ES-I3 (cell line): ENCODE results near the gene ANKRD2.

Source experiments
- H3K36me3 ChIP-seq: 2 replicates; pipeline ENCODE4 v1.6.1; 2013; ENCODE audit warnings: mild to moderate bottlenecking, low read length, control low read depth, moderate library complexity; ENCODE audit not compliant: insufficient read depth
- H3K4me1 ChIP-seq: 2 replicates; pipeline ENCODE4 v1.6.1; 2013; ENCODE audit warnings: mild to moderate bottlenecking, control low read depth, low read length; ENCODE audit not compliant: insufficient read depth
- H3K9ac ChIP-seq: 2 replicates; pipeline ENCODE4 v1.6.1; 2013; ENCODE audit warnings: low read depth, mild to moderate bottlenecking, low read length, moderate library complexity
- H3K9me3 ChIP-seq: 2 replicates; pipeline ENCODE4 v1.6.1; 2013; ENCODE audit warnings: mild to moderate bottlenecking, low read length, moderate library complexity; ENCODE audit not compliant: control insufficient read depth, insufficient read depth

ANKRD2 gene

DNA sequence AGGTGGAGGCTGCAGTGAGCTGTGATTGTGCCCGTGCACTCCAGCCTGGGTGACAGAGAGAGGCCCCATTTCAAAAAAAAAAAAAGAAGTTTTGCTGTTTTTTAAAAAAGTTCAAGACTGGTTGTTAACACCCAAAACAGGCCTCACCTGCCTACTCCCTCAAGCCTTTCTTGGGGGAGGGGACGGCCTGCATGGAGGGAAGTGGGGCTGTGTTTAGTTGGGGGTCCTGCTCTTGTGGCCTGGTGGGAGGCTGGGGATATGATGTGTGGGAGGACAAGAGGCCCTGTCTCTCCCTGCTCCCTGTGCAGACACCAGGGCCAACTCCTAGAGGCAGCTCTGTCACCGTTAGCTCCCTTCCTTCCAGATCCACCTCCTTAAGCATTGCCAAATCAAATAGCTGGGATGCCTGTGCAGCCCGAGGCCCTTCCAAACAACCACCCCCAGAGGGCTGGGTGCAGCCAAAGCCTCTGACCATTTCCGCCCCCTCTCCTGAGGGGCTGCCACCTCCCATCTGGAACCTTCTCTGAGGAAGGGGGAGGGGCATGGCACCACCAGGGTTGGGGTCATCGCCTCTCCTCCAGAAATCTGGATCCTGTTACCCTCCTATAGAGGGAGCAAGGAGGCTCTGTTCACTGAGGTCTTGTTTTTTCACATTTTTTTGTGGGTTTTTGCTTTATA is 32.9 kb upstream of the ANKRD2 start:
- H3K9ac ChIP-seq = no peak overlapping the region

DNA sequence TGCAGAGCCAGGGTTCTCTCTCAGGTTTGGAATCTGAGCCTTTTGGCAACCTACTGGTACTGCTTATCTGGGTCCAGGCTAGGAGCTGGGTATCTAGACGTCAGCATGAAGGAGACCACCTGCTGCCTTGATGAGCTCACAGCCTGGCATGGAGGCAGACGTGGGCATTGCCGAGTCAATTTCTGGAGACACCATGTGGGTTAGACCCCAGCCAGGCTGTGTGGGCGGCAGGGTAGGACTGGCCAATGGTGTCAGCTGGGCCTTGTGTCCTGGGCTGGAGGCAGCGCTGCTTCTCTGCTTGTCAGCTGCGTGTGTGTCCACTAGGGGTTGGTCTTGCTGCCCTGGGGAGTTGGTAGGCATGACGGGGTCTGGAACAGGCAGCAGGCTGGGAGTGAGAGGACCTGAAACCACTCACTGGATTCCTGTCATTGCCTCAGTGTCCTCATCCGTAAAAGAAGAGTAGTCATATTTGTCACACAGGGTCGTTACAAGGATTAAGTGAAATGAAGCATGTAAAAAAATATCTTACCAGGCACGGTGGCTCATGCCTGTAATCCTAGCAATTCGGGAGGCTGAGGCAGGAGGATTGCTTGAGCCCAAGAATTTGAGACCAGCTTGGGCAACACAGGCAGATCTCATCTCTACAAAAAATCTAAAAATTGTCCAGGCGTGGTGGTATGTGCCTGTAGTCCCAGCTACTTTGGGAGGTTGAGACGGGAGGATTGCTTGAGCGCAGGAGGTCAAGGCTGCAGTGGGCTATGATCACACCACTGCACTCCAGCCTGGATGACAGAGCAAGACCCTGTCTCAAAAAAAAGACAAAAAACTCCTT is 31.7 kb upstream of the ANKRD2 start:
- H3K4me1 ChIP-seq = peaks cover 42% of the 10 kb centered on the region
- no peaks in the 10 kb centered on the region for H3K36me3 ChIP-seq
- H3K9me3 ChIP-seq = no peaks in the 10 kb centered on the region
- H3K9ac ChIP-seq = no peak overlapping the region

More for the DNA sequence above, 32.9 kb upstream of the ANKRD2 start:
- peaks cover 42% of the 10 kb centered on the region for H3K4me1 ChIP-seq
- H3K9me3 ChIP-seq = no peaks in the 10 kb centered on the region
- H3K36me3 ChIP-seq = no peaks in the 10 kb centered on the region

DNA sequence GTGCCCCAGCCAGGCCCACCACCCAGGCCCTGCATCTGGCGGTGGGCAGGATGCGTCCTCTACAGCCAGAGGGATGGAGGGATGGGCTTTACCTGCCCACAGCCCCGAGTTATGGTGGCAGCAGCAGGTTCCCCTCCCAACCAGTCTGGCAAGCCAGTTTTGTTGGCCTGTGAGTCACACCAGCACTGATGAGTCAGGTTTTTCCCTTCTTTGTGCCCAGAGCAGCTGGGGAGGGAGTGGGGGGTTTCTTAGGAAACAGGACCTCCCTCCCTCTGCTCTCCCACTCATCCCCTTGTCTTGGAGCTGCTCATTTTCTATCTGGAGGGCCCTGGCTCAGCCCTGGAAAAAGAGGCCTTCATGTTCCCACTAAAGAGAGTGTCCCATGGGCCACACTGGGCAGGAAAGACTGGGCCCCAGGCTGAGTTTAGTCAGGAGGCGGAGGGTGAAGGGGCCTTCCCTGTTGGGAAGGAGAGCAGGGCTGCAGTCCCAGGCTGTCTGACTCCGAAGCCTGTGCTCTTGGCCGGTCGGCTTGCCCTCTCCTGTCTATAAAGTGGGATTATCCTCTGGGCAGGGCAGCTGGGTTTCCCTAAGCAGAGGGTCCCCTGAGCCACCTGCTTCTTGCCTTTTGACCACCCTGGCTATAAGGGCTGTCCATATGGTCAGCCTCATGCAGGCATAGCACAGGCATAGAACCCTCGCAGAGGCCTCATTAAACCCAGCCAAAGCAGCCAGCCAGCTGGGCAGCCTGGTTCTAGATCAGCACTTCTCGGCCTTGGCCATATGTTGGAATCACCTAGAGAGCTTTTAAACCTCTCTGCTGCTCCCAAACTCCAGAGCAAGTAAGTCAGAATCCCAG is 30.2 kb upstream of the ANKRD2 start:
- H3K9ac ChIP-seq = peak overlapping the region; percentile 5; the same call in 1 of the 2 replicates
- H3K9me3 ChIP-seq = no peaks in the 10 kb centered on the region
- no peaks in the 10 kb centered on the region for H3K36me3 ChIP-seq
- H3K4me1 ChIP-seq = peaks cover 45% of the 10 kb centered on the region

DNA sequence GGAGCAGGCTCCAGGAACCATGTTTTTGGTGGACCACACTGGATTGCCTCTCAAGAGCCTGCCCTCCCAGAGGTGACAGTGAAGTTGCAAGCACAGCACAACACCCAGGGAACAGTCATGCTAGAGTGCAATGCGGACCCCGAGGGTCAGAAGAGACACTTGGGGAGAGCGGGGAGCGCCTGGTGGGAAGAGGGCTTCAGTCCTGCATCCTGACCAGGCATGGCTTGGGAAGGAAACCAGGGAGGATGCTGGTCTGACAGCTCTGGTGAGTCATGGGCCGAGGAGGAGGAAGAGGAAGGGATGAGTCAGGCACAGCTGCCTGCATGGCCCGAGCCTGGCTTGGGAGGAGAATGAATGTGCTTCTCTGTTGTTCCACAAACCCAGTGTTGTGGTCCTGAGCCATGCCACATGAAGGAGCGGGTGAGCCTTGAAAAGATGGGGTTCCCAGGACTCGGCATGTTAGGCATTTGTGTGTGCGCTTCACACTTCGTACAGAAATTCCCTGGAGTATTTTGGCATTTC is 29.5 kb upstream of the ANKRD2 start:
- Histone ChIP-seq H3K9ac (no peak overlapping the region; the same call in 1 of the 2 replicates), H3K4me1 (peaks cover 45% of the 10 kb centered on the region), H3K36me3 (no peaks in the 10 kb centered on the region), H3K9me3 (no peaks in the 10 kb centered on the region)

DNA sequence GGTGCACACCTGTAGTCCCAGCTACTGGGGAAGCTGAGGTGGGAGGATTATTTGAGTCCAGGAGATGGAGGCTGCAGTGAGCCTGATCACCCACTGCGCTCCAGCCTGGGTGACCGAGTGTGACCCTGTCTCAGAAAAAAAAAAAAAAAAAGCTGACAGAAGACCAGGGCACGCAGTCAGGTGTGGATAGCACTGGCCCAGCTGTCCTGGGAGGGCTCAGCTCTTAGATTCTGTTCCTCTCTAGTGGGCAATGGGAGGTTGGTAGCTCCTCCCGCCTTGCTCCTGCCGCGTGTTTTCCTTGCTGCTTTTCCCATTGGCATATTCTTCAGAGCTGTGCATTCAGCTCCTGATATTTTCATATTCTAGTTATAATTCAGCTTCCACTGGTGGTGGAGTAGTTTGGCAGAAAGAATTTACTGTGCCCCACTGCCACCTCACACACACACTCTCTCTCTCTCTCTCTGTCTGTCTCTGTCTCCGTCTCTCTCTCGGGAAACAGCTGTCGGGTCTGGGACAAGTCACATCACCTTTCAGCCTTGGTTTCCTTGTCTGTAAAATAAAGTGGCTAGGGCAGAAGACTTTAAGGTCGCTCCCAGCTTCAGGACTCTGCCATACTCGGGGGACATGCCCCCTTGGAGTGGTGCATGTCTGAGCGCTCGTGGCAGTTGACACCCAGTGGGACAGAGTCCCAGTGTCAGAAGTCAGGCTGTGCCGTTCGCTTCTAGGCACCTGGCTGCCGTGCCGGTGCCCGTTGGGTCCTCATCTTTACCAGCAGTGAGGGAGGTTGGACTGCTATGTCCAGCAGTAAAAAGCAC is 25.9 kb upstream of the ANKRD2 start:
- peaks cover 40% of the 10 kb centered on the region for H3K4me1 ChIP-seq
- no peaks in the 10 kb centered on the region for H3K36me3 ChIP-seq
- no peaks in the 10 kb centered on the region for H3K9me3 ChIP-seq
- H3K9ac ChIP-seq = no peak overlapping the region

DNA sequence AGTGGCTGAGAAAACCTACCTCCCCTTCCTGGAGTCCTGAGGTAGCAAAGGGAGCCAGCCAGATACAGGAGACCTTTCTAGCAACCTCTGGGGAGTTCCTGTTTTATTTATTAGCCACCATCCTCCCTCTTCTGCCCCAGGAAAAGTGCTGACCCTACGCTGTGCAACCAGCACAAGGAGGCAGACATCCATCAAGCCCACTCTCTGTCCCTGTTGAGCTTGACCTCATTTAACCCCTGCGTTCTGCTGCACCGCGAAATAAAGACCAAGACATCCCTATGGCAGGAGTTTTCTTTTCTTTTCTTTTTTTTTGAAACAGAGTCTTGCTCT is 25.3 kb upstream of the ANKRD2 start:
- H3K9me3 ChIP-seq = no peaks in the 10 kb centered on the region
- H3K4me1 ChIP-seq = peaks cover 40% of the 10 kb centered on the region
- no peak overlapping the region for H3K9ac ChIP-seq
- no peaks in the 10 kb centered on the region for H3K36me3 ChIP-seq

DNA sequence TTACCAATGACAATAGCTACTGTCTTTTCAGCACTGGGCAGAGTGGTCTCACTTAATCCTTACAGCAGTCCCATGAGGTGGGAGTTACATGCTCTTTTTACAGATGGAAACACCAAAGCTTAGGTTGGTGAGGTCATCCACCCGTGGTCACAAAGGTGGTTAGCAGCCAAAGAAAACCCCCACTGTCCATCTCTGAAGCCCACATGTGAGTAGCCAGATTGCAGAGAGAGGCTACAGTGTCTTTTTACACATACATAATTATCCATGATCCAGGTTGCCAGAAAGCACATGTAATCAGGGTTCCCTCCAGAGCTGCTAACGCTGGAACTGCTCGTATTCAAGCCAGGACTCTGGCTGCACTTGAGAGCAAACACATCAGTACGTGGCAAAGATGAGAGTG is 24.6 kb upstream of the ANKRD2 start:
- peaks cover 33% of the 10 kb centered on the region for H3K4me1 ChIP-seq

DNA sequence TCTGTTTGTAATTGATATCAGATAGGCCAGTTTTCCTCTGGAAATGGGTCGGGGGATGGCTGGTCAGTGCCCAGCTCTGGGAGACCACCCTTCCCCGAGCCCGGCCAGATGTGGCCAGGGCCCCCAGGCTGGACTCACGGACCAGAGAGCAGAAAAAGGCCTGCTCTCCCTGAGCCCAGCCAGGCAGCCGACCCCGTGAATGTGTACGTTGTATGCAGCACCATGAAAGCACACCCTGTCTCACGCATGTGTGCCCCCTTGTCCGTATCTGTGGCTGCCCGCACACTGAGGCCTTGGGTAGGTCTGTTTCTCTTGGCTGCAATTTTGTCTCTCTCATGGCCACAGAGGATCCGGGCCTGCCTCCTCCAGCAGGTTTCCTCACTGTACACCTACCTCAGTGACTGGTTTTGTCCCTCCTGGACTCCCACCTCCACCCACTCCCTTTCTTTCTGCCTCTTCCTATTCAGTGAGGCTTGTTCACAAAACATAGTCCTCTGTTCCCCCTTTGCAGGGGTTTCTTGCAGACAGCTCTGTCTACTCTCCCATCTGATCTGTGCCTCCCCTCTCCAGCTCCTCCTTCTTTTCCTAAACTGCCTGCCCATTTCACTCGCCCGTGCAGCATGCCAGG is 23.6 kb upstream of the ANKRD2 start:
- Histone ChIP-seq H3K36me3 (no peaks in the 10 kb centered on the region), H3K9me3 (no peaks in the 10 kb centered on the region), H3K9ac (no peak overlapping the region), H3K4me1 (peaks cover 28% of the 10 kb centered on the region)

More for the DNA sequence above, 24.6 kb upstream of the ANKRD2 start:
- Histone ChIP-seq H3K9me3 (no peaks in the 10 kb centered on the region), H3K9ac (no peak overlapping the region), H3K36me3 (no peaks in the 10 kb centered on the region)

DNA sequence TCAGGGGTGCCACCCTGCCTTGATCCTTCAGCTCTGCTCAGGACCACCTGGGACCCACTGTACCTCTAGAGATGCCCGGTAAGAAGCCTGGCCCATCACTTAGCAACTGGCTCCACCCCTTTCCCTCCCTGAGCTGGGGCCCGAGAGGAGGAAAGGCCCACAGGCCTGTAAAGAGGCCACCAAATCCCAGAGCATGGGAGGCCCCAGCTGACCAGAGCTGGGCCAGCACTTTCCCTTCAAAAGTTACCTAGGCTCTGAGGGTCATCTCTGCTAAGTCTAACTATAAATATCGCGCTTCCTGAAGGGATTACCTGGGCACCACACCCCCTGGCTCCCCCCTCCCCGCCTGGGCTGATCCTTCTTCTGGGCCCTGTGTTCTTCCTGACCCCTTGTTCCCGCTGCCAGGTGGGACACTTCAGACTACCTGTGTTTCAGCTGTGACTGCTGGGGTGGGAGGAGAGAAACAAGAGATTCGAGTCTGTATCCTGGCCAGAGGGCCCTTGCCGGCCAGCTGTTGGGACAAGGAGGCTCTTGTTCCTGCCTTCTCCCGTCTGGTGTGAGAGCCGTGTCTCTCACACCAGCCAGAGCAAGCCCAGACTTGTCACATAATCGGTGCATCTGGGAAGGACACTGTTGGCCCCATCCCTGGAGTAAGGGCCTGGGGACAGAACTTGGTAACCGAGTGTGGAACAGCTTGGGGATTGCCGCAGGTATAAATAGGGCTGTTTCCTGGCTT is 22.8 kb upstream of the ANKRD2 start:
- no peak overlapping the region; the same call in 1 of the 2 replicates for H3K9ac ChIP-seq

DNA sequence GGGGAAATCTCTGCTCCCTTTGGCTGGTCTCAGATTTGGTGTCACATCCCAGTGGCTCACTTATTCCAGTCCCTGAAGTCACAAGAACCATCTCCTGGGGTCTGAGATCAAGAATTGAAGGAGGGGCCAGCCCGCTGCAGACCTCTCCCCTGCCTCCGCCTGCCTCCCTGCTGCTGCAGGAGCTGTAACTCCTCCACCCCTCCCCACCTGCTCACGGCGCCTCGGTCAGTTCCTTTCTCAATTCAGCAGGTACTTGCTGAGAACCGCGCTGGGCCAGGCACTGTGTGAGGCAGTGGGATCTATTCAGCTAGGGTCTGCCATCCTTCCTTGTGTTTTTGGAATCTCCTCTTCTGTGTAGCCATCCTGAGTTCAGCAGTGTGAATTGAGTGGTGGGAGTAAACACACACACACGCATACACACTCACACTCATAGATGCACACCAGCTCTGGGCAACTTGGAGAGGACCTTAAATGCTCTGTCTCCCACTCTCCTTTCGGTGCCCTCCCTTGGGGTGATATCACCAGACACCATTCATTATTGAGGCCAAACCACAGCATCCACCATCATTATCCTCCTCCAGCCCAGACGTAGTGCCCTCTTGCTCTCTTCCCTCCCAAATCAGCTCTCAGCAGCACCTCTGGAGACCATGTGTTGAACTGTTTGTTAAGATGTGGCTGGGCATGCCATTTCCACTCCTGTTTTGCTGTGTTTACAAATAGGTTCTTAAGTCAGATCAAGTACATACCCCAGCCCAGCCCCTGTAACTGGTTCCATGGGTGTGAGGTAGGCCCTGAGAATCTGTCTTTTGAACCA is 22.0 kb upstream of the ANKRD2 start:
- Histone ChIP-seq H3K9ac (no peak overlapping the region), H3K4me1 (peaks cover 29% of the 10 kb centered on the region), H3K36me3 (no peaks in the 10 kb centered on the region), H3K9me3 (0 out of 2 replicates have a peak, but pooled peaks cover 5% of the 10 kb centered on the region)

More for the DNA sequence above, 22.8 kb upstream of the ANKRD2 start:
- Histone ChIP-seq H3K9me3 (no peaks in the 10 kb centered on the region), H3K4me1 (peaks cover 29% of the 10 kb centered on the region), H3K36me3 (no peaks in the 10 kb centered on the region)

DNA sequence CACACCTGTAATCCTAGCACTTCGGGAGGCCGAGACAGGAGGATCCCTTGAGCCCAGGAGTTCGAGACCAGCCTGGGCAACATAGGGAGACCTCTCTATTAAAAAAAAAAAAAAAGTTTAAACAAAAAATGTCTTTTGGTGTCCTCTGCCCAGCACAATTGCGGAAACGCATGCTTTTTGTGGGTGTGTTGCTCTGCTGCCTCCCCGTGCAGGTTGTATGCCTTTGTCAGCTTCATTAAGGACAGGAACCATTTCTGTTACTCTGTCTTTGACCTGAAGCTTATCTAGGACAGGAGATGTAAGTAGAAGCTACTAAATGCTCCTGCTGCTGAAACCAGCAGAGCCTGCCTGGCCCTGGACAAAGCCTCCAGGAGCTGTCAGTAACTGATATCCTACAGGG is 21.3 kb upstream of the ANKRD2 start:
- no peak overlapping the region for H3K9ac ChIP-seq
- H3K36me3 ChIP-seq = no peaks in the 10 kb centered on the region
- H3K4me1 ChIP-seq = peaks cover 29% of the 10 kb centered on the region
- 0 out of 2 replicates have a peak, but pooled peaks cover 5% of the 10 kb centered on the region for H3K9me3 ChIP-seq

DNA sequence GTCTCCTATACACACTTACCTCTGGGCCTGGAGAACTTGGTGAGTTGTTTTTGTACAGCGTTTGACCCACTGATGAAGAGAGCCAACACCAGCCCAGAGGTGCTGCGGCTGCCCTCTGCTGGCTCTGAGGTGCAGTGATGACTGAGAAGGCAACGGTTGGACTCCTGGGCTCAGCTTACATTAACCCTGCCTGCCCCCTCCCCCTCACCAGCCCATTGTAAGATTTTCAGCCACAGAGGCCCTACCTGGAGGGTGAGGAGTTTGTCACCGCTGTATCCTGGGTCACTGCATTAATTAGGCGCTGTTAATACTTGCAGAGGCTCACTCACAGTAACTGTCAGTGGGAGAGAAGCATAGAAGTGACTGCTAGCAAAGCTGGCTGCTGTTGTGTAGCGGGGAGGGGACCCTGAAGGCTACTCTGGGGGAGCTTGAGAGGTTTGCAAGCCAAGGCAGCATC is 19.0 kb upstream of the ANKRD2 start:
- 0 out of 2 replicates have a peak, but pooled peaks cover 5% of the 10 kb centered on the region for H3K9me3 ChIP-seq
- H3K36me3 ChIP-seq = no peaks in the 10 kb centered on the region
- no peak overlapping the region for H3K9ac ChIP-seq
- H3K4me1 ChIP-seq = peaks cover 26% of the 10 kb centered on the region
